ENCODE measurements around the gene EPS8L3.

Gene EPS8L3

DNA sequence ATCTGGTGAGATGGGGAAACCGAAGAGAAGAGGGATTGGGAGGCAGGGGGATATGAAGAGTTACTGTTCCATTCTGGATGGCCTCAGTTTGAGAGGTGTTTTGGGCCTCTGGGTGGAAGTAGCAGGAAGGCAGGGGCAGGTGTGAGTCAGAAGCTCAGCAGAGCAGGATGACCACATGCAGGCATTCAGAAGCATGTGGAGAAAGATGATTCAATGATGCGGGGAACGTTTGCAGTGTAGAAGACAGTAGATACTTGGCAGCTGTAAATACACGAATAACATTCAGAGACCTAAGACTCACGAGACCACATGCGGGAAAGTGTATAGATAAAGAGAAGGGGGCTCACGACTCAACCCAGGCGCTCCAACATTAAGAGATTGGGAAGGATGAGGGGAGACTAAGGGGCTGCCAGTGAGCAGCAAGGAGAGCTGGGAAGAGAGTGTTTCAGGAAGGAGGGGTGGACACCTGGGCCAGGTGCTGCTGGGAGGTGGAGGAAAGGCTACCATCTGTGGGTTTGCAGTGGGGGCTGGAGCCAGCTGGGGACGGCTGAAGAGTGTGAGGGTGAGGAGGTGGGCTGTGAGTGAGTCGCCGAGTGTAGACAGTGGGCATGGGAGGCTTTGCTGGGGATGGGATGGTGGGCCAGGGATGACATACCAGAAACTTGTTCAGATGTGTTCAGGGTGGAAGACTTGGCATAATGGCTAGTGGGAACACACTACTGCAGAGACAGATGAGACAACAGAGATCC is 5.8 kb upstream of the EPS8L3 start:
- TF ChIP-seq, protein P1, sequence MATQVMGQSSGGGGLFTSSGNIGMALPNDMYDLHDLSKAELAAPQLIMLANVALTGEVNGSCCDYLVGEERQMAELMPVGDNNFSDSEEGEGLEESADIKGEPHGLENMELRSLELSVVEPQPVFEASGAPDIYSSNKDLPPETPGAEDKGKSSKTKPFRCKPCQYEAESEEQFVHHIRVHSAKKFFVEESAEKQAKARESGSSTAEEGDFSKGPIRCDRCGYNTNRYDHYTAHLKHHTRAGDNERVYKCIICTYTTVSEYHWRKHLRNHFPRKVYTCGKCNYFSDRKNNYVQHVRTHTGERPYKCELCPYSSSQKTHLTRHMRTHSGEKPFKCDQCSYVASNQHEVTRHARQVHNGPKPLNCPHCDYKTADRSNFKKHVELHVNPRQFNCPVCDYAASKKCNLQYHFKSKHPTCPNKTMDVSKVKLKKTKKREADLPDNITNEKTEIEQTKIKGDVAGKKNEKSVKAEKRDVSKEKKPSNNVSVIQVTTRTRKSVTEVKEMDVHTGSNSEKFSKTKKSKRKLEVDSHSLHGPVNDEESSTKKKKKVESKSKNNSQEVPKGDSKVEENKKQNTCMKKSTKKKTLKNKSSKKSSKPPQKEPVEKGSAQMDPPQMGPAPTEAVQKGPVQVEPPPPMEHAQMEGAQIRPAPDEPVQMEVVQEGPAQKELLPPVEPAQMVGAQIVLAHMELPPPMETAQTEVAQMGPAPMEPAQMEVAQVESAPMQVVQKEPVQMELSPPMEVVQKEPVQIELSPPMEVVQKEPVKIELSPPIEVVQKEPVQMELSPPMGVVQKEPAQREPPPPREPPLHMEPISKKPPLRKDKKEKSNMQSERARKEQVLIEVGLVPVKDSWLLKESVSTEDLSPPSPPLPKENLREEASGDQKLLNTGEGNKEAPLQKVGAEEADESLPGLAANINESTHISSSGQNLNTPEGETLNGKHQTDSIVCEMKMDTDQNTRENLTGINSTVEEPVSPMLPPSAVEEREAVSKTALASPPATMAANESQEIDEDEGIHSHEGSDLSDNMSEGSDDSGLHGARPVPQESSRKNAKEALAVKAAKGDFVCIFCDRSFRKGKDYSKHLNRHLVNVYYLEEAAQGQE (IDR thresholded peaks at IDR 0.05; ENCODE audit: insufficient read depth in 1 of 2, low read depth in 2 of 2, low read length in 2 of 2), result no peak
- TF ChIP-seq POLR2AphosphoS5 (IDR thresholded peaks at IDR 0.05; ENCODE audit: low read depth, low read length), result no peak
- no peak for TF ChIP-seq FOXP2 (optimal IDR thresholded peaks at IDR 0.05; ENCODE audit: borderline replicate concordance, extremely low read depth, extremely low read length, insufficient read depth)
- no peak for TF ChIP-seq SIN3A (IDR thresholded peaks at IDR 0.05; ENCODE audit: borderline replicate concordance, insufficient read depth, low read length)
- no peak for TF ChIP-seq TAF1 (IDR thresholded peaks at IDR 0.05; ENCODE audit: borderline replicate concordance, insufficient read depth, low read length)

DNA sequence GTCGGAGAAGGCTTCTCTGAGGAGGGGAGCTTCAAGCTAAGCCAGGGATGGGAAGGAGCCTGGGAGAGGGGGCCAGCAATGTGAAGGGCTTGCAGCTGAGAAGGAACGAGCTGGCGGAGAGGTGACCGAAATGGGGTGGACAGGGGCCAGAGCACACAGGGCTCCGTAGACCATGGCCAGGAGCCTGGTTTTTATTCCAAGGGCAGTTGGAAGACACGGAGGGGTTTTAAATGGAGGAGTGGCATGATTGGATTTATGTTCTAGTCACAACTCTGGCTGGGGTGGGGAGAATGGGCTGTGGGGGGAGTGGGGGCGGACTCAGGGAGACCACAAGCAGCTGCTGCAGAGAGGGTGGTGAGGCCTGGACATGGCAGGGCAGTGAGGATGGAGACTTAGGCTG is 5.1 kb upstream of the EPS8L3 start:
- TF ChIP-seq SIN3A (IDR thresholded peaks at IDR 0.05; ENCODE audit: borderline replicate concordance, insufficient read depth, low read length), result no peak
- TF ChIP-seq, protein P1 (IDR thresholded peaks at IDR 0.05; ENCODE audit: insufficient read depth in 1 of 2, low read depth in 2 of 2, low read length in 2 of 2), result no peak
- no peak for TF ChIP-seq TAF1 (IDR thresholded peaks at IDR 0.05; ENCODE audit: borderline replicate concordance, insufficient read depth, low read length)
- TF ChIP-seq FOXP2 (optimal IDR thresholded peaks at IDR 0.05; ENCODE audit: borderline replicate concordance, extremely low read depth, extremely low read length, insufficient read depth), result no peak
- TF ChIP-seq POLR2AphosphoS5 (IDR thresholded peaks at IDR 0.05; ENCODE audit: low read depth, low read length), result no peak

DNA sequence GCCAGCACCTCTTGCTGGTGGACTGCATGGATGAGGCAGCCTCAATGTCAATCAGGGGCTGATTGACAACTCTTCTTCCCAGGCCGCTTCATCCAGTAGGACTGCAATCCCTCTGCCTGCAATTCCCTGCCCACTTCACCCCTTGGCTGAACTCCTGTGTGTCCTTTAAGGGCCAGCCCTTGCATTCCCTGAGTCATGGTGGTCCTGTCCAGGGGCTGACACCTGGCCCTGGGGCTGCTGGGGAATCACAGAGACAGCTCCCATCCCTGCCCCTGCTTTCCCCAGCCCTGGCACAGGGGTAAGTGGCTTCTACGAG is 4.6 kb upstream of the EPS8L3 start:
- TF ChIP-seq TAF1 (IDR thresholded peaks at IDR 0.05; ENCODE audit: borderline replicate concordance, insufficient read depth, low read length) (no peak), SIN3A (IDR thresholded peaks at IDR 0.05; ENCODE audit: borderline replicate concordance, insufficient read depth, low read length) (no peak), FOXP2 (optimal IDR thresholded peaks at IDR 0.05; ENCODE audit: borderline replicate concordance, extremely low read depth, extremely low read length, insufficient read depth) (no peak), POLR2AphosphoS5 (IDR thresholded peaks at IDR 0.05; ENCODE audit: low read depth, low read length) (no peak)
- TF ChIP-seq, protein P1 (IDR thresholded peaks at IDR 0.05; ENCODE audit: insufficient read depth in 1 of 2, low read depth in 2 of 2, low read length in 2 of 2), result no peak

DNA sequence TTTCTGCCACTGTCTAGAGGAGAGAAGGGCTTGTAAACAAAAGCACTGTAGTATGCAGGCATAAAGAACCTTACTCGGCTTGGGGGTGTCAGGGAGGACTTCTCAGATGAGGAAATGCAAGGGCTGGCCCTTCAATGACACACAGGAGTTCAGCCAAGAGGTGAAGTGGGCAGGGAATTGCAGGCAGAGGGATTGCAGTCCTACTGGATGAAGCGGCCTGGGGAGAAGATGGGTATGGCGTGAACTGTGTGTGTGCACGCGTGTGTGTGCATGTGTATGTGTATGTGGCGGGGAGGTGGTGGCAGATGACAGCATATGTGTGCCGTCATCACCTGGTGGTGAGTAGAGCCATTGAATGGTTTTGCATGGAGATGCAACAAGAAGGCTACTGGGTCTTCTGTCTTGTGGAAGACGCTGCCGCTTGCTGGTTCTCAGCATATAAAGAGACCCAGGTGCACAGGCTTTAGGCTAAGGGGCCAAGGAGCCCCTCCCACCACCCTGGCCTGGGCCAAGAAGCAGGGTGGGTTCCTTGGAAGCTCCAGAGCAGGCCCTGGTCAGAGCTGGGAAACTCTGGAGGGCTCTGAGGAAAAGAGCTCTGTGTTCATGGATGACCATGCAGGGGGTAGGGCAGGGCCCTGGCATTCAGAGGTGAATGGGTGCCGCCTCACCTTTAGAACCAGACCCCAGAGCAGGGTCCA is 4.1 kb upstream of the EPS8L3 start:
- TF ChIP-seq TAF1 (IDR thresholded peaks at IDR 0.05; ENCODE audit: borderline replicate concordance, insufficient read depth, low read length) (no peak), SIN3A (IDR thresholded peaks at IDR 0.05; ENCODE audit: borderline replicate concordance, insufficient read depth, low read length) (no peak), POLR2AphosphoS5 (IDR thresholded peaks at IDR 0.05; ENCODE audit: low read depth, low read length) (no peak), FOXP2 (optimal IDR thresholded peaks at IDR 0.05; ENCODE audit: borderline replicate concordance, extremely low read depth, extremely low read length, insufficient read depth) (no peak)
- TF ChIP-seq, protein P1 (IDR thresholded peaks at IDR 0.05; ENCODE audit: insufficient read depth in 1 of 2, low read depth in 2 of 2, low read length in 2 of 2), result no peak

Measured in PFSK-1 (cell line).